H9 (cell line): ENCODE results near the gene CFAP47. TPM values are rescaled to one million over a fixed set of nuclear protein-coding genes. Genes with fewer than 3 reads are reported as not detected.

Experiments used
- DNase-seq: peaks from one replicate; pipeline ENCODE4 v3.0.0-alpha.2; 2017
- H2AFZ ChIP-seq: one replicate; pipeline ENCODE4 v1.6.1; 2013; ENCODE audit warnings: mild to moderate bottlenecking, low read length, control low read depth, moderate library complexity
- H2AK5ac ChIP-seq: 2 replicates; pipeline ENCODE4 v1.6.1; 2013; ENCODE audit warnings: low read length, control low read depth, mixed read lengths; ENCODE audit not compliant: insufficient read length
- H2BK120ac ChIP-seq: one replicate; pipeline ENCODE4 v1.6.1; 2013; ENCODE audit warnings: low read depth, mild to moderate bottlenecking, low read length, control low read depth, inconsistent platforms; ENCODE audit not compliant: poor library complexity, severe bottlenecking
- H2BK12ac ChIP-seq: 2 replicates; pipeline ENCODE4 v1.6.1; 2013; ENCODE audit warnings: low read length, control low read depth, mixed read lengths, low read depth; ENCODE audit not compliant: insufficient read length
- H2BK15ac ChIP-seq: 2 replicates; pipeline ENCODE4 v1.6.1; 2013; ENCODE audit warnings: low read depth, low read length, control low read depth
- H2BK20ac ChIP-seq: one replicate; pipeline ENCODE4 v1.6.1; 2013; ENCODE audit warnings: low read depth, mild to moderate bottlenecking, low read length, control low read depth, inconsistent platforms; ENCODE audit not compliant: poor library complexity, severe bottlenecking
- H2BK5ac ChIP-seq: 2 replicates; pipeline ENCODE4 v1.6.1; 2013; ENCODE audit warnings: low read length, control low read depth, mixed read lengths; ENCODE audit not compliant: insufficient read length
- H3K14ac ChIP-seq: 2 replicates; pipeline ENCODE4 v1.6.1; 2013; ENCODE audit warnings: low read length, control low read depth; ENCODE audit not compliant: insufficient read depth
- H3K18ac ChIP-seq: 2 replicates; pipeline ENCODE4 v1.6.1; 2013; ENCODE audit warnings: low read depth, mild to moderate bottlenecking, mixed read lengths, low read length, control low read depth; ENCODE audit not compliant: insufficient read length
- H3K23ac ChIP-seq: 2 replicates; pipeline ENCODE4 v1.6.1; 2013; ENCODE audit warnings: low read length, control low read depth, mixed read lengths, low read depth; ENCODE audit not compliant: insufficient read length
- H3K23me2 ChIP-seq: 2 replicates; pipeline ENCODE4 v1.6.1; 2013; ENCODE audit warnings: low read depth, mild to moderate bottlenecking, mixed read lengths, low read length, control low read depth; ENCODE audit not compliant: insufficient read length, poor library complexity, severe bottlenecking
- H3K27ac ChIP-seq: 2 replicates; pipeline ENCODE4 v1.5.1; 2013; ENCODE audit warnings: low read length, control low read depth, mixed read lengths, low read depth; ENCODE audit not compliant: insufficient read length
- H3K27me3 ChIP-seq: 2 replicates; pipeline ENCODE4 v1.6.1; 2013; ENCODE audit warnings: low read length, control low read depth, inconsistent platforms; ENCODE audit not compliant: insufficient read depth
- H3K4ac ChIP-seq: 2 replicates; pipeline ENCODE4 v1.6.1; 2013; ENCODE audit warnings: low read depth, mild to moderate bottlenecking, control low read depth, inconsistent platforms, low read length, moderate library complexity
- H3K4me1 ChIP-seq: 2 replicates; pipeline ENCODE4 v1.6.1; 2013; ENCODE audit warnings: low read length, control low read depth, inconsistent platforms; ENCODE audit not compliant: insufficient read depth
- H3K4me2 ChIP-seq: 2 replicates; pipeline ENCODE4 v1.6.1; 2013; ENCODE audit warnings: low read length, control low read depth, mixed read lengths; ENCODE audit not compliant: insufficient read length, insufficient read depth
- H3K56ac ChIP-seq: 2 replicates; pipeline ENCODE4 v1.6.1; 2013; ENCODE audit warnings: low read depth, mild to moderate bottlenecking, mixed read lengths, low read length, control low read depth; ENCODE audit not compliant: insufficient read length
- H3K79me1 ChIP-seq: 2 replicates; pipeline ENCODE4 v1.6.1; 2013; ENCODE audit warnings: low read depth, mild to moderate bottlenecking, moderate library complexity, low read length, control low read depth, inconsistent platforms; ENCODE audit not compliant: insufficient read depth, poor library complexity, severe bottlenecking
- H3K79me2 ChIP-seq: 2 replicates; pipeline ENCODE4 v1.6.1; 2013; ENCODE audit warnings: low read length, control low read depth, inconsistent platforms; ENCODE audit not compliant: insufficient read depth
- H3K9ac ChIP-seq: 2 replicates; pipeline ENCODE4 v1.6.1; 2013; ENCODE audit warnings: low read length, control low read depth, mixed read lengths; ENCODE audit not compliant: insufficient read length; ENCODE audit errors: extremely low read depth
- H3K9me3 ChIP-seq: one replicate; pipeline ENCODE4 v1.6.1; 2013; ENCODE audit warnings: low read depth, low read length, inconsistent platforms; ENCODE audit not compliant: control insufficient read depth
- H3T11ph ChIP-seq: one replicate; pipeline ENCODE4 v1.6.1; 2013; ENCODE audit warnings: mild to moderate bottlenecking, low read length, control low read depth, inconsistent platforms
- H4K20me1 ChIP-seq: one replicate; pipeline ENCODE4 v1.6.1; 2013; ENCODE audit not compliant: control insufficient read depth, insufficient read length, insufficient read depth
- H4K5ac ChIP-seq: 2 replicates; pipeline ENCODE4 v1.6.1; 2013; ENCODE audit warnings: low read depth, mild to moderate bottlenecking, mixed read lengths, low read length, control low read depth; ENCODE audit not compliant: insufficient read length
- H4K8ac ChIP-seq: replicated peaks from 2 replicates; pipeline ENCODE4 v1.6.1; 2013; ENCODE audit warnings: low read length, control low read depth, mixed read lengths, low read depth; ENCODE audit not compliant: insufficient read length
- H4K91ac ChIP-seq: 2 replicates; pipeline ENCODE4 v1.6.1; 2013; ENCODE audit warnings: low read depth, mild to moderate bottlenecking, moderate library complexity, mixed read lengths, low read length, control low read depth; ENCODE audit not compliant: insufficient read length
- H3K27ac Mint-ChIP-seq, 3 experiments: 2 replicates in 2 of 3; 3 replicates in 1 of 3; pipeline ENCODE4 v1.8.0; 2020 to 2021; ENCODE audit warnings: mixed read lengths in 3 of 3, mild to moderate bottlenecking in 1 of 3, moderate library complexity in 1 of 3
- H3K27me3 Mint-ChIP-seq: 2 replicates; pipeline ENCODE4 v1.8.0; 2021; ENCODE audit warnings: low read depth, mild to moderate bottlenecking, moderate library complexity, mixed read lengths
- H3K36me3 Mint-ChIP-seq, 3 experiments: 2 replicates in 2 of 3; 3 replicates in 1 of 3; pipeline ENCODE4 v1.8.0; 2020 to 2021; ENCODE audit warnings: low read depth in 3 of 3, mixed read lengths in 3 of 3; ENCODE audit not compliant: insufficient read depth in 1 of 3
- H3K4me1 Mint-ChIP-seq, 2 experiments: 2 replicates each; pipeline ENCODE4 v1.8.0; 2020; ENCODE audit warnings: mixed read lengths in 2 of 2
- H3K4me3 Mint-ChIP-seq, 2 experiments: 2 replicates in 1 of 2; 3 replicates in 1 of 2; pipeline ENCODE4 v1.8.0; 2020 to 2021; ENCODE audit warnings: mild to moderate bottlenecking in 2 of 2, mixed read lengths in 2 of 2, moderate library complexity in 1 of 2
- H3K9me3 Mint-ChIP-seq, 2 experiments: 2 replicates in 1 of 2; 3 replicates in 1 of 2; pipeline ENCODE4 v1.8.0; 2020; ENCODE audit warnings: mild to moderate bottlenecking in 2 of 2, mixed read lengths in 2 of 2, moderate library complexity in 1 of 2
- WGBS: extraction: QIAGEN DNeasy Blood & Tissue Kit; methylation state at CpG from one replicate; pipeline ENCODE4 v1.1.7; 2013; ENCODE audit warnings: missing lambda C conversion rate, low lambda C conversion rate, mixed read lengths; ENCODE audit not compliant: insufficient read length; ENCODE audit errors: extremely low coverage; 5-methylcytosine and 5-hydroxymethylcytosine counted together
- total RNA-seq: library from RNA; stranded (reverse); gene quantifications from 2 replicates; pipeline ENCODE4 v1.2.1, GENCODE V29; 2021
- TF ChIP-seq, protein P1 (sequence below): fragments of 200-600 bp; sonication (generic); conservative IDR thresholded peaks from 3 replicates; pipeline ENCODE4 v1.8.0; 2021; ENCODE audit warnings: antibody characterized with exemption, mild to moderate bottlenecking

CFAP47 gene
- total RNA-seq, 1 experiment from 2014 or later = not detected

GRCh38 chrX:36159254-36159653, 239.7 kb downstream of the CFAP47 start:
- no peak overlapping the region for H3K27ac ChIP-seq
- H4K5ac ChIP-seq = no peak overlapping the region
- no peak overlapping the region for H3K23ac ChIP-seq
- H3K4me3 Mint-ChIP-seq = no peak overlapping the region
- no peak overlapping the region for H2BK12ac ChIP-seq
- H2BK5ac ChIP-seq = no peak overlapping the region
- no peaks in the 10 kb centered on the region for H3K27me3 ChIP-seq
- no peak overlapping the region for H3K4me2 ChIP-seq
- H3K79me1 ChIP-seq = no peaks in the 10 kb centered on the region
- no peak overlapping the region for H2AK5ac ChIP-seq
- no peaks in the 10 kb centered on the region for H4K20me1 ChIP-seq
- H3K56ac ChIP-seq = no peak overlapping the region
- H3K4me1 ChIP-seq = no peaks in the 10 kb centered on the region; the same call in 1 of the 2 replicates
- H3K9ac ChIP-seq = no peak overlapping the region
- no CpG with 5 or more reads among the region's 7 CpGs for WGBS
- no peak overlapping the region for H4K91ac ChIP-seq
- H3K23me2 ChIP-seq = no peaks in the 10 kb centered on the region
- no peaks in the 10 kb centered on the region for H3K79me2 ChIP-seq
- peaks cover 25 to 33% of the 10 kb centered on the region in 2 experiments for H3K9me3 Mint-ChIP-seq
- no peaks in the 10 kb centered on the region for H3K36me3 Mint-ChIP-seq
- H3K27me3 Mint-ChIP-seq = no peaks in the 10 kb centered on the region
- H3K27ac Mint-ChIP-seq = no peak overlapping the region
- no peak overlapping the region for H2AFZ ChIP-seq
- no peak for DNase-seq
- H2BK15ac ChIP-seq = no peak overlapping the region
- no peak overlapping the region for H3K18ac ChIP-seq
- H4K8ac ChIP-seq = no peak overlapping the region
- H3T11ph ChIP-seq = no peak overlapping the region
- H3K4ac ChIP-seq = no peak overlapping the region
- H3K4me1 Mint-ChIP-seq = no peaks in the 10 kb centered on the region
- H2BK120ac ChIP-seq = no peak overlapping the region
- no peak overlapping the region for H2BK20ac ChIP-seq
- H3K9me3 ChIP-seq = no peaks in the 10 kb centered on the region
- TF ChIP-seq, protein P1, sequence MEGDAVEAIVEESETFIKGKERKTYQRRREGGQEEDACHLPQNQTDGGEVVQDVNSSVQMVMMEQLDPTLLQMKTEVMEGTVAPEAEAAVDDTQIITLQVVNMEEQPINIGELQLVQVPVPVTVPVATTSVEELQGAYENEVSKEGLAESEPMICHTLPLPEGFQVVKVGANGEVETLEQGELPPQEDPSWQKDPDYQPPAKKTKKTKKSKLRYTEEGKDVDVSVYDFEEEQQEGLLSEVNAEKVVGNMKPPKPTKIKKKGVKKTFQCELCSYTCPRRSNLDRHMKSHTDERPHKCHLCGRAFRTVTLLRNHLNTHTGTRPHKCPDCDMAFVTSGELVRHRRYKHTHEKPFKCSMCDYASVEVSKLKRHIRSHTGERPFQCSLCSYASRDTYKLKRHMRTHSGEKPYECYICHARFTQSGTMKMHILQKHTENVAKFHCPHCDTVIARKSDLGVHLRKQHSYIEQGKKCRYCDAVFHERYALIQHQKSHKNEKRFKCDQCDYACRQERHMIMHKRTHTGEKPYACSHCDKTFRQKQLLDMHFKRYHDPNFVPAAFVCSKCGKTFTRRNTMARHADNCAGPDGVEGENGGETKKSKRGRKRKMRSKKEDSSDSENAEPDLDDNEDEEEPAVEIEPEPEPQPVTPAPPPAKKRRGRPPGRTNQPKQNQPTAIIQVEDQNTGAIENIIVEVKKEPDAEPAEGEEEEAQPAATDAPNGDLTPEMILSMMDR = no peak
- no peak overlapping the region for H3K14ac ChIP-seq
